ENCODE data around the gene SLC6A4.

- TF ChIP-seq CTCF (conservative IDR thresholded peaks at IDR 0.05; ENCODE audit: low read depth, low read length) (no peak), EZH2 (IDR thresholded peaks at IDR 0.05; ENCODE audit: borderline replicate concordance, low read depth, low read length, poor library complexity, severe bottlenecking) (no peak)
These were observed 22.7 kb downstream of the SLC6A4 start for GRCh38 chr17:30212750-30213149.
